Bone marrow (tissue), 2 donors: ENCODE results near the gene VWA8.
A peak's percentile ranks its signal among the peaks of the same experiment; 100 is the strongest.
"Not testable (repeated sequence)": the region's sequence is repeated elsewhere in the genome, so short reads cannot be mapped to it uniquely, and the experiment has no call there.

Experiments used
- DNase-seq, 2 donors: peaks; one replicate each; lab custom pipeline; 2025; lab: John Stamatoyannopoulos, UW

Gene VWA8

DNA sequence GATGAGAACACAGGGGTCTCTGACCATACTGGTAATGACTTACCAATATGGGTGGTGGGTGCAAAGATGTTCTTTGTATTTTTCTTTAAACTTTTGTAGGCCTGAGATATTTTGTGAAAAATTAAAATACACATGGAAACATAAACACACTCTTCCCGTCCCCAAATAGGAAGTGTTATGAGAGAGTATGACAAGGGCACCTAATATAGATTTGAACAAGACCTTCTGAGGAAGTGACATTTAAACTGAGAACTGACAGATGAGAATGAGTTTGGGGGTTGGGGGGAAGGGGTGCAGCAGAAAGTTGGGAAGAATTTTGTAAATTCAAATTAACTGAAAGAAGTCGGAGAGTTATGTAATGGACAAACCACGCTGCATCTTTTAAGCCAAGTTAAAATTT lies 279.3 kb downstream of the VWA8 start:
- no peak for DNase-seq

DNA sequence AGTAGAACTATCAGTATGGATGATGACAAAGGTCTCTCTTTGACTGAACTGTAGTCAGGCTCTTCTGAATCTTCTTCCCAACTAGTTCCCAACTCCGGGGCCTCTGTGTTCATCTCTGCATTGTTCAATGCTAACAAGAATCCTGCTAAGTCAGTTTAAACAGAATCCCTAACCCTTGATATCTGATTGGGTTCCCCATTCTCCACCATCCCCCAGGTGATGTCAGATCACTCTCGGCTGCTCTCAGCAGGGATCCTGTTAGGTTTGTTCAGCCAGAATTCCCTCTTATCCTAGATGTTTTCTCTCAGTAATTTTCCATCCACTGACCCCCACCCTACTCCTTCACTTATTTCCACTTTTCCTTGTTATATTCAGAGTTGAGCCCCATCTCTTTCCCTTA lies 280.0 kb downstream of the VWA8 start:
- no peak for DNase-seq

DNA sequence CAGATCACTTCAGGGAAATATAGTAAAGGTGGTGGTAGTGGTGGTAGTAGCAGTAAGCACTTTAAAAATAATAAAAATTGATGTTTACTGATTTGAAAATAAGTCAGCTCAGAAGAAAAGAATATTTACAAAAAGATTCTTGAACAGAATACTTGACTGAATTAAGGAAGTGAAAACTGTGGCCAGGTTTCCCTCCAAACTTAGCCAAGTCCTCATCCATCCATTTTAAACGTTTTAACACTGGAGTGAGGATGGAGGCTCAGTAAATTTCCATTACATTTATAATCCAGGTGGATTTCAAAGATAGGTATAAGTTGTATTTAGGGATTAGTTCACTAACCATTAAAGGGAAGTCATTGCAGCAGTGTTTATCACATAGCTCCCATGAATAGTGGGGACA lies 282.1 kb downstream of the VWA8 start:
- no peak for DNase-seq

DNA sequence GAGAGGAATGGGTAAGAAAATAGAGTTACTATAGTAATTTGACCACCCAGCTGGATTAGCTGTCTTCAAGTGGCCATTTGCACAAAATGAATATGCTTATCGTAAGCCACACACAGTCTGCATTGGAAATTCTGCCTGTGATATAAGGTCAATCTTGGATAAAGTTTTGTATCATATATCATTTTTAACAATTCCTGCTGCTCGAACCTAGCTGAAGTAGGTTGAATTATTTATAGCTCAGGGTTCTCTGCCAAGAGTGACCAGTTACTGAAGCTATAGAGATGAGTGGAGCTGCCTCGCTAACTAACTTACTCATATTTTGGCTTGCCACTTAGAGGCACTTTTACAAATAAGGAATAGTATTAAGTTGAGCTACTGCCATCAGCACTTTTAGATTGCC lies 282.7 kb downstream of the VWA8 start:
- no peak for DNase-seq

DNA sequence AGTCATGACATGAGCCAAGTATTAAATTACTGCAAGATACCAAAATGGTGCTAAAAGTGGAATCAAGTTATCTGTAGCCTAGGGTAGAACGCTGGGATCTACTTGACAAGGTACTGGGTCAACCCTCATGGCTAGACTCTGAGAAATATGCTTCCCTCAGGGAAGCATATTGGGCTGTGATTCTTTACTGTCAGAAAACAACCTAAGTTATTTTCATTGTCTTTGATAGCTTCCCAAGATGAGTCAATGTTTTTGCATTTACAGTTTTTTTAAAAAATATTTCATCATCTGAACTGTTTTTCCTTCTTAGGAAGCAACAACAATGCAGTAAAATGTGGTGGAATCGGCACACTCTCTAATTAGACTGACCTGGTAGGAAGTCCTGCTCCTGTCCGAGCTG lies 285.6 kb downstream of the VWA8 start:
- no peak for DNase-seq

DNA sequence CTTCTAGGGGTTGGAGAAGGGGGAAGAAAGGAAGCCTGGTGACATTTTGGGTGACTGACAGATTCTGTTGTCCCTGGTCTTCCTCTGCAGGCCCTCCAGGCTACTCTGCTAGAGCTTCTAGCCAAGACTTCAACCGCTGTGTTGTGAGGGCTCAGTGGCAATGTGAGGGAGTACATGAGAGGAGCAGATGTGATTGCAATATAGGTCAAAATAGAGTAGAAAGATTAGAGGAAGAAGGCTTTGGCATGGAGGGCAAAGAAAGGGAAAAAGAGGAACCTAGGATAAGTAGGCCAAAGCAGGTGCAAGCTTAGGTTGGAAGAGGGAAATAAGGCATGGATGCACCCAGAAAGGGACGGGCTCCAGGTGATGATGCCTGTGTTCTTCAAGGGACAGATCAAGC lies 286.7 kb downstream of the VWA8 start:
- peak in 1 of 2 donors; percentile 15 for DNase-seq

DNA sequence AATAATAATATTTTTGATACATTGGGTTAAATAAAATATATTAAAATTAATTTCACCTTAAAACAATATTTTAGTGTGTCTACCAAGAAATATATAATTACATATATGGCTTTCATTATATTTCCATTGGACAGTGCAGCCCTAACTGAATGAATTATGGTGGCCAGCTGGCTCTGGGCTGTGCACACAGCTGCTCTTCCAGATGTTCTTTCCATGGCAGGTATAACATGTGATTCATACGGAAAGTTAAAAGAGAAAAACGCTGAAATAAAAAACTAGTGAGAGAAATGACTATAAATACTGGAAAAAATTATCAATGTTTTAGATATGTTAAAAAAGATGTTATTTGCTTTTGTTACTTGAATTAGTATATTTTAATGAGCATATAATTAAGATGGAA lies 287.3 kb downstream of the VWA8 start:
- DNase-seq, result no peak

DNA sequence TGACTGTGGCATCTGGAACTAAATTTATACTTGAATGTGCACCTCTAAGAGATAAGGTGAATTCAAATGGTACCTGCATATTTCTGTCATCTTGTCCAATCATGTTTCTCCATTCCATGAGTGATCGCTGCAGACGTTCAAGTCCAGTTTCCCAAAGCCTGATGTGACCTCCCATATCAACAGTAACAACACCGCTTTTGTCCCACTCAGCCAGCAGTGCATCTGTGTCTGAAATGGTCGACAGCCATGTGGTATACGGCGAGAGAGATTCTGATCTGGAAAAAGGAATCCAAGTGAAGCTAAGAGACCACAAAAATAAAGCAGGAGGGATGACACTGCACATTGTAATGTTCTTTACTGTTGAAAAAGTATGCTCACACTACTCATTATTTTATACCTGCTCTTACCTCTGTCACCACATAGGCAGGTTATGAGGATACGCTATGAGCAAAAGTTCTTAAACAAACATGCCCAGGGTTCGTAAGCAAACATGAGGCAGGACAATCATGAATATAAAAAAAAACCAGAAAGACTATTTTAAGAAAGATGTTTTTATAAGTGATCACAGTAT lies 290.0 kb downstream of the VWA8 start:
- no peak for DNase-seq

DNA sequence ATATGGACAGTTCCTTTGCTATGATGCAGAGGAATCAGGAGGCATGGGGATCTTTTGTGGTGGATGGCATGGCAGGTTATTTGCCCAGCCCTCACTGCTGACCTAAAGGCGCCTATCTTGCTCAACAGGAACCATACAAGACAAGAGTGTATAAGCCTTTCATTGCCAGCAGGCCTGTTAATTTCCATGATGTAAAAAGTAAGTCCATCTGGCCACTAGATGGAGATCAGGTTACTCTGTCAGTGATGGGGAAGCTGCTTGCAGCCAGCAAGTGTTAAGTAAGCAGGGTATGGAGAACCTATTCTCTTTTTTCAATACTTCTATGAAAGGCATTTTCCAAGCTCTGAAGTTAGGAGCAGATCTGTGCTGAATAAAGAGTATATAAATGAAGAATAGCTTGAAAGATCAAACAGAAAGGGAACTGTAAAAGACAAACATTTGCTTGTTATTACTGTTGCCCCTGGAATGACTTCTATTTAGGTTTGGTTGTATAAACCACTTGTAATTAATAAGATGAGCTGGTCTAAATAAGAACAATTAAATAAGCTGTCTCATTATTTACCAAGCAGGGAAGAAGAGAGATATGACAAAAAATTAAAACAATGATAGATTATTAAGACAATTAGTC lies 292.7 kb downstream of the VWA8 start:
- DNase-seq, result peak in 1 of 2 donors; percentile 84

DNA sequence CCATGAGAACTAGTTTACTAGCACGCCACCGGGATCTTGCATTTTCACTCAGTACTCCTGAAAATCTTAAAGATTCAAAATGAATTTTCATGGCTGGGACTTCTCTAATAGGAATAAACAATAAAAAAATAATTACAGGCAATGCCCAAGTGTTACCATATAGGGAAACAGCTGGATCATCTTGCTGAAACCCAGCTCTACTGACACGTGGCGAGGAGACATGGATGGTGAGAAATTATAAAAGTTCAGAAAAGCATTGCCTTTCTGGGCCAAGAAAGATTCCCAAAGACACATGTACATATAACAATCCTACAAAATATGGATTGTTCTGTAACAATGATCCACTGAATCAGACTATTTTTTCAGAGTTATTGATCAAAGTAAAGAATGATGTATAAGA lies 294.3 kb downstream of the VWA8 start:
- DNase-seq, result no peak

DNA sequence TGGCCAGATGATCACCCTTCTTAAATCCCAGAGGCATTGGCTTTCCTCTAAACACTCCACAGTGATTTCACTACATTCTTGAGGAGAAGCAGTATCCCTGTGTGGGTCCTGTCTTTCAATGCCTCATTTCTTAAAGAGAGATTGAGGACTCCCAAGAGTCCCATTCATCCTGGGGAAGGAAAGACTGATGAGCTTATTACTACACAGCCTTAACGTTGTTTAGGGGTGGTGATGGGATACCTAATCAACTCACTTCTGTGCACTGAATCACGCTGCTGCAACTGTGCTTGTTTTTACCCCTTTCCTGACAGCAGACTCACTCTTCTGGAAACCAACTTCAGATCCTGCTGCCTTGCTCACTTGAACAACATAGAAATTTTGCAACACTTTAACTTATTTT lies 300.5 kb downstream of the VWA8 start:
- no peak for DNase-seq

DNA sequence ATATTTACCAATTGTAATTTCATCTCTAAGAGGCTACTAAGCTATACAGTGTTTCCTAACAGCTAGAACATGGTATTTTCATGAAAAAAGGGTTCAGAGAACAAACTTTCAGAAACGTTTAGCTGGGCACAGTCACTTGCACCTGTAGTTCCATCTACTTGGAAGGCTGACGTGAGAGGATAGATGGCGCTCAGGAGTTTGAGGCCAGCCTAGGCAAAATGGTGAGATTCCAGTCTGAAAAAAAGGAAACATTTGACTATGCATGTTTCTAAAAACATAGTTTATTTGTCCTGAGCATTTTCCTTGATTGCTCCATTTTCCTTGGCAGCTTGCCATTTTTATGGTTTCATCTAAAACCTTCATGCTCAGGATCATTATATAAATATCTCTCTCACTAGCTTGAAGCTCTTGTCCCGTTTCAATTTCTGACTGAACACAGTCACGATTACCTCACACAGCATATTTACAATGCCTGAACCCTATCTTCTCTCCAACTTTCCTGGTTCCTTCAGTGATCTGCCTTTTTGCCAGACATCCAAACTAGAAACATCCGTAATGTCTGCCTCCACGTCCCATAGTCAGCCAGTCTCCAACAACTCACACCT lies 302.8 kb downstream of the VWA8 start:
- no peak for DNase-seq

DNA sequence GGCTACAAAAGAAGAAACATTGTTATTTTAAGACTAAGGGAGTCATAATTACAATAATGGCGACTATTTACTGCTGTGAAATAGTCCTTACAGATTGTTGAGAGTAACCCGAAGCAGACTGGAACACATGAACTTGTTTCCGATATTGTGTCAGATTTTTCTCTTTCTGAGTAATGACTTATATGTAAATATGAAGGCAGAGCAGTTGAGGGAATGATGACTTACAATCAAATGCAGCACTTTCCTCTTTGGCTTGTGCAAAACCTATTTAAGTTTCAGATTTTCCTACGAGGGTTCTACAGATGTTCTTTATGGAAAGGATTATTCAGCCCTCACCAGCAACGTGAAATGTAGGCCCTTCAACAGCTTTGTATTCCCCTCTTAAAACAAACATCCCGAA lies 304.9 kb downstream of the VWA8 start:
- DNase-seq, result no peak

DNA sequence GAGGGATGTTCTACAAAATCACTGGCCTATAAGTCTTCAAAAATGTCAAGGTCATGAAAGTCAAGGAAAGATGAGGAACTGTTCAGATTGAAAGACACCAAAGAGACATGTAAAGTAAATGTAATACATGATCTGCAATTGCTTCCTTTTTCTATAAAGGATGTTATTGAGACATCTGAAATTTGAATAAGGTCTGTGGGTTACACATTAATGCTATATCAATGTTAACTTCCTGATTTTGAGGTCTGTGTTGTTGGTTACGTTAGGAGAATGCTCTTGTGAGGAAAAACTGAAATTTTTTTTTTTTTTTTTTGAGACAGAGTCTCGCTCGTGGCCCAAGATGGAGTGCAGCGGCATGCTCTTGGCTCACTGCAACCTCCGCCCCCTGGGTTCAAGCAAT lies 306.1 kb downstream of the VWA8 start:
- peak in 1 of 2 donors; percentile 35 for DNase-seq

DNA sequence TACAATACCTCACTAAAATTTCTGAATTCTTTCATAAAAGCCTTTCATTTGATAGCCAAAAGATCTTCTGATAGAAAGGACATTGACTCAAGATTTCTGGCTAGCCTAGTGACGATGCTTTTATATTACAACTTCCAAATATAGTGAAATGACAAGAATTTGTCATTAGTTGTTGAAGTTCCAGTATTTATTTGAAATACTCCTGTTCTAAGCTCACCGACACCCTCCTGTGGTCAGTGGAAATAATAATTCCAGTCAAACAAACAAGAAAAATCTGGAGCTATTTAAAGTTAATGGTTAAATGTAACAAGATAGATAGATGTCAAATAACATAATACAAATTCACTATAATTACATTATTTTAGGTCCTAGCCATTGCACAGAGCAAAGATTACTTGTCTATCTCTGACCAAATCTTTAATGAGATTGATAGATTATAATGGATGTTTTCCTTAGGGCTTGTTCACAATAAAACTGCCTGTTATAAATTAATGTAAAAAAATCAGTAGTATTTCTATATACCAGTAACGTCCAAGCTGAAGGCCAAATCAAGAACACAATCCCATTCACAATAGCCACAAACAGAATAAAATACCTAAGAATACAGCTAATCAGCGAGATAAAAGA lies 308.1 kb downstream of the VWA8 start:
- DNase-seq, result peak in 1 of 2 donors; percentile 55

DNA sequence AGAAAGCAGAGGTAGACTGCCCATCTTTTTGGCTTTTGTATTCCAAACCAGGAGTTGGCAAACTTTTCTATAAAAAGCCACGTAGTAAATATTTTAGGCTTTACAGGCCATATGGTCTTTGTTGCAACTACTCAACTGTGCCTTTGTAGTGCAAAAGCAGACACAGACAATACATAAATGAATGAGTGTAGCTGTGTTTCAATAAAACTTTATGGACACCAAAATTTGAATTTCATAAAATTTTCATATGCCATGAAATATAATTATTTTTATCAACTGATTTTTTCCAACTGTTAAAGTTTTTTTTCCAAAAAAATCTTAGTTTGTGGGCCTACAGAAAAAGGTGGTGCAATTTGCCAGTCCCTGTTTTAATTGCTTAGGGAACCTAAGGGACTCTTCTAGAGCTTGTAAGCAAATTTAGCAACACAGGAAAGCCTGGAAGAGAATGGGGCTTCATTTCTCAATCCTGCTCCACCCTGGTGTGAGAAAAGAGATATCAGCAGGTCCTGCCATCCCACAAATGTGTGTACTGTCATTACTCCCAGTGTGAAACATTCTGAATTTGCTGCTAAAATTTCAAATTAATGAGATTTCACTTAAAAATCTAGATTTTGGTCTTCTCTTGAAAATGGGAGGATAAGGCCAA lies 309.4 kb downstream of the VWA8 start:
- DNase-seq, result no peak

DNA sequence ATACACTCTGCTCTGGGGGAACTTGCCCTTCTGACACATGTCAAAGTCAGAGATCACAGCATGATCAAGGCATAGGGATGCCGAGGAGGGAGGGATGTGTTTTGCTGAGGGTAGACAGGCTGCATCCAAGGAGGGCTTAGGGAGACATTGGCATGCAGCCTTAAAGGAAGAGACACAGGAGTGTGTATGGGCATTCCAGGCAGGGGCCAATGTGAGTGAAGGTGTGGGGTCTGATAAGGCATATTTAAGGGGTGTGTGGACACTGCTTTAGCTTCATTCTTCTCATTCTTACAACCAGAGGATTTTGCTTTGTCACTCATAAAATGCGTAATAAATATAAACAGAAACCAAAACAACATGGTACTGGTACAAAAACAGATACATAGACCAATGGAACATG lies 310.2 kb downstream of the VWA8 start:
- no peak for DNase-seq

DNA sequence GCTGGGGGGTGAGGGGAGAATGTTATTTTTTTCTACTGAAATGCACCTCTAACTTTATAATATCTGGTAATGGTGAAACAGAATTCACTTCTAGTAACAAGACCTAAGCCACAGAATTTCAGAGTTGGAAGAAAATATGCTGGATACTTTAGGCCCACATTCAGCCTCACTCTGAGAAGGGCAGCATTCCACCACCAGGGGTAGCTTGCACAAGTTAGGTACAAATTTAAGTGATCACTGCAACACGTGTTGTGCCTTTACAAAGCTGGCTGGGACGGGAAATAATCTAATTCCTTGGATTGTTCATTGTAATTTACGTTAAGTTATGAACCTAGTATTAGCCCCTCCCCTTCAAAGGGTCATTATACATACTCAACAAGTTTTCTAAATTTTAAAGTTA lies 311.2 kb downstream of the VWA8 start:
- DNase-seq, result no peak

DNA sequence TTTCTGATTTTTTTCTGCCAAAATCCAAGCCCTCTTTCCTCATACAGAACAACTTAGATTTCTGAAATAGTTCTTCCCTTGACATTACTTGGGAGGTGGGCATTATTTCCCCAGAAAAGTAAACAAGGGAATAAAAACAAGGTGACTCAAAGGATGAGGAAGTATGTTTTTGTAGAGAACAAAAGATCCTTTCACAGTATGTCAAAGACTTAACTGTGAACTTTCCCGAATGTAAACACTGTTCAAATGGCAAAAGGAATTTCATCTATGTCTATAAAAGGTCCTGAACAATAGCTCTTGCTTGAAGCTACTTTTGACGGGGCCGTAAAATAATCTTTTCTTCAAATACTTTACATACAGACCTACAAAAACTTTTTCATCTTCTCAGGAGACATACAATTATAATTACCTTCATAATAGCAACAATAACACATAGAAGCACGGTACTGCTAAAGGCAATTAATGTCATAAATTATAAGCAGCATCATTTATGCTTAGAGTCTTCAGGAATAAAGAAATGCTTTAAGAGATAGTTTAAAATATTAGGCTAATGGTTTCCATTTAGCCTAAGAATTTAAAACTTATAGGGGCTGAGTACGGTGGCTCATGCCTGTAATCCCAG lies 312.5 kb downstream of the VWA8 start:
- DNase-seq, result no peak

DNA sequence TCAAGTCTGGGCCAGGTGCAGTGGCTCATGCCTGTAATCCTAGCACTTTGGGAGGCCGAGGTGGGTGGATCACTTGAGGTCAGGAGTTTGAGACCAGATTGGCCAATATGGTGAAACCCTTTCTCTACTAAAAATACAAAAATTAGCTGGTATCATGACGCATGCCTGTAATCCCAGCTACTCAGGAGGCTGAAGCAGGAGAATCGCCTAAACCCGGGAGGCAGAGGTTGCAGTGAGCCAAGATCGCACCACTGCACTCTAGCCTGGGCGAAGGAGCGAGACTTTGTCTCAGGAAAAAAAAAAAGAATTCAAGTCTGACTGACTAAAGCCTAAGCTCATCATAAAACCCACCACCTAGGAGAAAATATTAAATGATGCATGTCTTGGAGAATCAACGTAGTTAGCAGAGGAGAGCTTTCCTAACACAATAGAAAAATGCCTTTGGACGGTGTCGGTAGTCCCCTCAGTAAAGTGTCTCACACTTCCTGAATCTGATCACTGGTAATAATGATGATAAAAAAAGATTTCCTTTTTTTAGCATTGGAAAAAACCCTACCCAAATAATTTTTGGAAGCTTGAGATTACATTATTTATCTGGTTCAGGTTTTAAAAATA lies 313.1 kb downstream of the VWA8 start:
- not testable (repeated sequence) for DNase-seq

DNA sequence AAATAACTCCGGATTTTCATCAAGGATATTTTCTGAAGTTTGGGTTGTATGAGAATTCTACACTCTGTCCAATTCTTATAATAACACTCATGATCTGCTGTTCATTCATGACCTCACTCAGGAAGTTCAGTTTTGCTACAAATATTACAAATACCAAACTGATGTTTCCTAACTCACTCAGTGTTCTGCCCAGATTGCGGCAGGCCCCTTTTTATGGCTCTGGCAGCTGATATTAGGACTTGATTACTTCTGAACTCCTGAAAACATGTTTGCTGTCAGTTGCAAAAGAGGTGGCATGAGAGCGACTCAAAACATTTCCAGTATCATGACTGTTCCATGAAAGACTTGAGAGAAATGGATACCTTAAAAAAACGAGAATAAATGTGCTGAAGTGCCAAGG lies 315.6 kb downstream of the VWA8 start:
- no peak for DNase-seq

DNA sequence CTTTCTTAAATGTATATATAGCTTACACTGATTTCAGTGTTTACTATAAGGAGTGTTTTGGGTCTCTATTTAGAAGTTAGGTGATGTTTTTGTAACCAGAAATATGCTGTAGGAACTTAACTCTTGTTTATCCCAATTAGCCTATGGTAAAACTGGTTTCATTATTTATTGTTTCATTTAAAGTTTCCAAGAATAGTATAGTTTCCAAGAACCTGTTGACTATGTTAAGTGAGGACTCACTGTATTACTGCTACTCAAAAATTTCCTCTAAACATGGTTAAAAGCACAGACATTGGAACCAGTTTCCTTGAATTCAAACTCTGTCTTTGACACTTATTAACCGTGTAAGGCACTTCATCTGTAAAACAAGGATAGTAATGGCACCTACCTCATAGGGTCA lies 316.2 kb downstream of the VWA8 start:
- DNase-seq, result no peak
